DOHH2 (cell line): ENCODE results near the gene SCARB2.

ENCODE experiments used
- EZH2phosphoT487 ChIP-seq: fragments of 200-600 bp; sonication (generic); IDR thresholded peaks from 2 replicates; pipeline ENCODE4 v1.6.1; 2017; ENCODE audit warnings: borderline replicate concordance, mild to moderate bottlenecking, antibody characterized with exemption, low read length, moderate library complexity, mixed read lengths
- TF ChIP-seq, protein P1 (sequence below): fragments of 200-600 bp; sonication (generic); IDR thresholded peaks from one replicate; pipeline ENCODE4 v1.5.1; 2014; ENCODE audit warnings: antibody characterized with exemption, mild to moderate bottlenecking, low read depth, low read length; ENCODE audit not compliant: poor library complexity, severe bottlenecking

DNA sequence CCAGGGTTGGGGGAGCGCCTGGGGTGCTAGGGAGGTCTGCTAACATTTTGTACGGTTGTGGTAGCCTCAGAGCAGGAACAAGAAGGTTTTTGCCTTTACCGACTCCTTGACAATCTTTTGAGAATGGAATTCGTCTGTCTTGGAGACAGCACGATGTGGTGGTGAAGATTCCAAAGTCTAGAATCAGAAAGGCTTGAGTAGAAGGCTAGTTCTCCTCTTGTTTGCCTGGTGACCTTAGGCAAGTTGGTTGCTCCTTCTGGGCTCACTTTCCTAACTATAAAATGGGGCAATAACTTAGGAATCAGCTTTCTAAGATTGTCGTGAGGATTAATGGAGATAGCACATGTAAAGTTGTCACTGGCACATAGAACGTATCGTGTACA, 38.6 kb upstream of the SCARB2 start:
- no peak for TF ChIP-seq EZH2phosphoT487
- TF ChIP-seq, protein P1, sequence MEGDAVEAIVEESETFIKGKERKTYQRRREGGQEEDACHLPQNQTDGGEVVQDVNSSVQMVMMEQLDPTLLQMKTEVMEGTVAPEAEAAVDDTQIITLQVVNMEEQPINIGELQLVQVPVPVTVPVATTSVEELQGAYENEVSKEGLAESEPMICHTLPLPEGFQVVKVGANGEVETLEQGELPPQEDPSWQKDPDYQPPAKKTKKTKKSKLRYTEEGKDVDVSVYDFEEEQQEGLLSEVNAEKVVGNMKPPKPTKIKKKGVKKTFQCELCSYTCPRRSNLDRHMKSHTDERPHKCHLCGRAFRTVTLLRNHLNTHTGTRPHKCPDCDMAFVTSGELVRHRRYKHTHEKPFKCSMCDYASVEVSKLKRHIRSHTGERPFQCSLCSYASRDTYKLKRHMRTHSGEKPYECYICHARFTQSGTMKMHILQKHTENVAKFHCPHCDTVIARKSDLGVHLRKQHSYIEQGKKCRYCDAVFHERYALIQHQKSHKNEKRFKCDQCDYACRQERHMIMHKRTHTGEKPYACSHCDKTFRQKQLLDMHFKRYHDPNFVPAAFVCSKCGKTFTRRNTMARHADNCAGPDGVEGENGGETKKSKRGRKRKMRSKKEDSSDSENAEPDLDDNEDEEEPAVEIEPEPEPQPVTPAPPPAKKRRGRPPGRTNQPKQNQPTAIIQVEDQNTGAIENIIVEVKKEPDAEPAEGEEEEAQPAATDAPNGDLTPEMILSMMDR = no peak
